ENCODE results near the gene CADM2. TPM values are rescaled to one million over a fixed set of nuclear protein-coding genes. Genes with fewer than 3 reads are reported as not detected.

Gene CADM2
- total RNA-seq, 1 donor from 2014 or later, result 6.8 TPM

GRCh38 chr3:85903434-85903833 lies 944.6 kb downstream of the CADM2 start:
- Histone ChIP-seq H3K4me3 (no peak overlapping the region), H3K27me3 (no peaks in the 10 kb centered on the region), H2AFZ (replicated peaks) (peak overlapping the region; percentile 58), H3K27ac (no peak overlapping the region), H3F3A (ENCODE audit: low read depth) (no peaks in the 10 kb centered on the region), H3K4me1 (no peaks in the 10 kb centered on the region), H3K9ac (no peak overlapping the region), H3K79me2 (ENCODE audit: low read depth) (no peaks in the 10 kb centered on the region), H4K20me1 (ENCODE audit: low read depth) (no peaks in the 10 kb centered on the region), H3K36me3 (no peaks in the 10 kb centered on the region), H3K9me3 (ENCODE audit: low read depth) (no peaks in the 10 kb centered on the region), H3K4me2 (no peak overlapping the region)
- TF ChIP-seq EZH2 (IDR thresholded peaks at IDR 0.05) (no peak), EZH2phosphoT487 (IDR thresholded peaks at IDR 0.05) (no peak)
- TF ChIP-seq, protein P1, sequence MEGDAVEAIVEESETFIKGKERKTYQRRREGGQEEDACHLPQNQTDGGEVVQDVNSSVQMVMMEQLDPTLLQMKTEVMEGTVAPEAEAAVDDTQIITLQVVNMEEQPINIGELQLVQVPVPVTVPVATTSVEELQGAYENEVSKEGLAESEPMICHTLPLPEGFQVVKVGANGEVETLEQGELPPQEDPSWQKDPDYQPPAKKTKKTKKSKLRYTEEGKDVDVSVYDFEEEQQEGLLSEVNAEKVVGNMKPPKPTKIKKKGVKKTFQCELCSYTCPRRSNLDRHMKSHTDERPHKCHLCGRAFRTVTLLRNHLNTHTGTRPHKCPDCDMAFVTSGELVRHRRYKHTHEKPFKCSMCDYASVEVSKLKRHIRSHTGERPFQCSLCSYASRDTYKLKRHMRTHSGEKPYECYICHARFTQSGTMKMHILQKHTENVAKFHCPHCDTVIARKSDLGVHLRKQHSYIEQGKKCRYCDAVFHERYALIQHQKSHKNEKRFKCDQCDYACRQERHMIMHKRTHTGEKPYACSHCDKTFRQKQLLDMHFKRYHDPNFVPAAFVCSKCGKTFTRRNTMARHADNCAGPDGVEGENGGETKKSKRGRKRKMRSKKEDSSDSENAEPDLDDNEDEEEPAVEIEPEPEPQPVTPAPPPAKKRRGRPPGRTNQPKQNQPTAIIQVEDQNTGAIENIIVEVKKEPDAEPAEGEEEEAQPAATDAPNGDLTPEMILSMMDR (IDR thresholded peaks at IDR 0.05), result no peak
- Mint-ChIP-seq H3K36me3 (no peaks in the 10 kb centered on the region), H3K4me1 (no peaks in the 10 kb centered on the region), H3K9me3 (no peaks in the 10 kb centered on the region), H3K27me3 (ENCODE audit: insufficient read depth, low read depth) (no peaks in the 10 kb centered on the region), H3K27ac (no peak overlapping the region), H3K4me3 (no peak overlapping the region)
- DNase-seq (ENCODE audit: low spot score), result peak; percentile 7

- H3K9ac ChIP-seq, result no peak overlapping the region
- no peak for DNase-seq (ENCODE audit: low spot score)
- H3K4me3 Mint-ChIP-seq, result no peak overlapping the region
- no peaks in the 10 kb centered on the region for H3K4me1 ChIP-seq
- TF ChIP-seq, protein P1 (IDR thresholded peaks at IDR 0.05), result no peak
- H3K27ac Mint-ChIP-seq, result no peak overlapping the region
- no peaks in the 10 kb centered on the region for H3K36me3 Mint-ChIP-seq
- no peak overlapping the region for H3K27ac ChIP-seq
- H3K4me2 ChIP-seq, result no peak overlapping the region
- peaks cover 3% of the 10 kb centered on the region for H3K9me3 Mint-ChIP-seq
- no peaks in the 10 kb centered on the region for H3K36me3 ChIP-seq
- no peaks in the 10 kb centered on the region for H3K27me3 Mint-ChIP-seq (ENCODE audit: insufficient read depth, low read depth)
- no peak overlapping the region for H2AFZ ChIP-seq (replicated peaks)
- no peaks in the 10 kb centered on the region for H3K4me1 Mint-ChIP-seq
- H3K9me3 ChIP-seq (ENCODE audit: low read depth), result no peaks in the 10 kb centered on the region
- H3F3A ChIP-seq (ENCODE audit: low read depth), result no peaks in the 10 kb centered on the region
- no peaks in the 10 kb centered on the region for H3K27me3 ChIP-seq
- H4K20me1 ChIP-seq (ENCODE audit: low read depth), result no peaks in the 10 kb centered on the region
- no peak overlapping the region for H3K4me3 ChIP-seq
- H3K79me2 ChIP-seq (ENCODE audit: low read depth), result no peaks in the 10 kb centered on the region
These were observed 954.2 kb downstream of the CADM2 start for GRCh38 chr3:85912980-85913379.

- no peak overlapping the region for H3K27ac ChIP-seq
- no peak overlapping the region for H3K9ac ChIP-seq
- no peaks in the 10 kb centered on the region for H3K27me3 Mint-ChIP-seq (ENCODE audit: insufficient read depth, low read depth)
- no peaks in the 10 kb centered on the region for H3F3A ChIP-seq (ENCODE audit: low read depth)
- peaks cover 3% of the 10 kb centered on the region for H3K9me3 Mint-ChIP-seq
- H3K4me1 Mint-ChIP-seq, result no peaks in the 10 kb centered on the region
- no peaks in the 10 kb centered on the region for H3K9me3 ChIP-seq (ENCODE audit: low read depth)
- no peak overlapping the region for H3K27ac Mint-ChIP-seq
- no peak overlapping the region for H3K4me3 ChIP-seq
- DNase-seq (ENCODE audit: low spot score), result no peak
- H3K4me3 Mint-ChIP-seq, result no peak overlapping the region
- H3K4me2 ChIP-seq, result no peak overlapping the region
- TF ChIP-seq EZH2 (IDR thresholded peaks at IDR 0.05), result no peak
- TF ChIP-seq, protein P1 (IDR thresholded peaks at IDR 0.05), result no peak
- no peak for TF ChIP-seq EZH2phosphoT487 (IDR thresholded peaks at IDR 0.05)
- no peaks in the 10 kb centered on the region for H3K4me1 ChIP-seq
- H3K79me2 ChIP-seq (ENCODE audit: low read depth), result no peaks in the 10 kb centered on the region
- H3K27me3 ChIP-seq, result no peaks in the 10 kb centered on the region
- no peaks in the 10 kb centered on the region for H3K36me3 ChIP-seq
- H4K20me1 ChIP-seq (ENCODE audit: low read depth), result no peaks in the 10 kb centered on the region
- no peaks in the 10 kb centered on the region for H3K36me3 Mint-ChIP-seq
- no peak overlapping the region for H2AFZ ChIP-seq (replicated peaks)
These were observed 963.6 kb downstream of the CADM2 start for GRCh38 chr3:85922374-85922773.

GRCh38 chr3:85930718-85931117 lies 971.9 kb downstream of the CADM2 start:
- H3K36me3 ChIP-seq, result no peaks in the 10 kb centered on the region
- H3K27me3 Mint-ChIP-seq (ENCODE audit: insufficient read depth, low read depth), result no peaks in the 10 kb centered on the region
- no peak overlapping the region for H3K4me2 ChIP-seq
- H3F3A ChIP-seq (ENCODE audit: low read depth), result no peaks in the 10 kb centered on the region
- H3K4me3 ChIP-seq, result no peak overlapping the region
- DNase-seq (ENCODE audit: low spot score), result no peak
- no peak overlapping the region for H3K27ac ChIP-seq
- no peaks in the 10 kb centered on the region for H3K4me1 Mint-ChIP-seq
- no peaks in the 10 kb centered on the region for H3K79me2 ChIP-seq (ENCODE audit: low read depth)
- H3K4me1 ChIP-seq, result no peaks in the 10 kb centered on the region
- no peaks in the 10 kb centered on the region for H3K27me3 ChIP-seq
- no peak overlapping the region for H3K4me3 Mint-ChIP-seq
- no peaks in the 10 kb centered on the region for H3K36me3 Mint-ChIP-seq
- H3K9me3 Mint-ChIP-seq, result no peaks in the 10 kb centered on the region
- H3K9ac ChIP-seq, result no peak overlapping the region
- H3K9me3 ChIP-seq (ENCODE audit: low read depth), result no peaks in the 10 kb centered on the region
- no peaks in the 10 kb centered on the region for H4K20me1 ChIP-seq (ENCODE audit: low read depth)
- H3K27ac Mint-ChIP-seq, result no peak overlapping the region
- no peak overlapping the region for H2AFZ ChIP-seq (replicated peaks)
- no peak for TF ChIP-seq EZH2 (IDR thresholded peaks at IDR 0.05)
- TF ChIP-seq, protein P1 (IDR thresholded peaks at IDR 0.05), result no peak
- TF ChIP-seq EZH2phosphoT487 (IDR thresholded peaks at IDR 0.05), result no peak

Measured in neural progenitor cell (in vitro differentiated cells).